Measurements from ENCODE around the gene OR56B1. TPM values are rescaled to one million over a fixed set of nuclear protein-coding genes. Genes with fewer than 3 reads are reported as not detected.

Gene OR56B1
- total RNA-seq, 4 donors from 2014 or later, result not detected

DNA sequence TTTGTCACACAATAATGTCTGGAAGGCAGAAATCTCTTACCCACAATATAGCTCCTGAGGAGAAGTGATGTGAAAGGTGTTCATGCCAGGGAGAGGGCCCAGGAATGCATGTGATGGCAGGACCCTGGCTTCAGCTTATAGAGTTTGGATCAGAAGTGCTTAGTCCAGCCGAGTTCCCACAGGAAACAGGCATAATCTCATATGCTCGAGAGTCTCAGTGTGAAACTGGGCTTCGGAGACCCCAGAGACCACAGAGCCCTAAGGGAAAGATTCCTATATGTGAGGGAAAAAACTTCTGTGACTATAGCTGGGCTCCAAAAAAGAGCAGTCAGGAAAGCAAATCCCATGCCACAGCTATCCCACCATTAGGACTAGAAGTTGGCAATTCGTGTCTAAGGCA lies 47.0 kb downstream of the OR56B1 start, which contains the start of gene OR52N5:
OR52N5 (minus strand) TSS at position 101 of the 400 bp plus-strand sequence. CDS start 4,721 bp downstream, outside the sequence.
- WGBS, 2 donors (ENCODE audit: low coverage in 1 of 2), result 39 to 57% methylated on average over 1 to 4 of the region's 4 CpGs
- no peaks in the 10 kb centered on the region for H3K36me3 ChIP-seq
- no peak within 1 kb of the TSS for H3K4me3 ChIP-seq
- no peak within 1 kb of the TSS for H3K27ac ChIP-seq
- H3K27me3 ChIP-seq, result no peaks in the 10 kb centered on the region
- no peaks in the 10 kb centered on the region for H3K9me3 ChIP-seq
- in situ Hi-C loops (cut with MboI; ENCODE audit: low pct_ligation_motif_present in 1 of 4, low pct_unique_long_range_greater_than_20kb in 1 of 4, low sequenced_read_pairs in 3 of 4) (no loop called here), intact Hi-C loops (cut with DNase I; ENCODE audit: low total_unique reads) (no loop called here)
- TF ChIP-seq POLR2A (IDR thresholded peaks at IDR 0.05) (no peak), POLR2AphosphoS5 (IDR thresholded peaks at IDR 0.05) (no peak), EP300 (IDR thresholded peaks at IDR 0.05; ENCODE audit: low read depth) (no peak)
- TF ChIP-seq, protein P1, sequence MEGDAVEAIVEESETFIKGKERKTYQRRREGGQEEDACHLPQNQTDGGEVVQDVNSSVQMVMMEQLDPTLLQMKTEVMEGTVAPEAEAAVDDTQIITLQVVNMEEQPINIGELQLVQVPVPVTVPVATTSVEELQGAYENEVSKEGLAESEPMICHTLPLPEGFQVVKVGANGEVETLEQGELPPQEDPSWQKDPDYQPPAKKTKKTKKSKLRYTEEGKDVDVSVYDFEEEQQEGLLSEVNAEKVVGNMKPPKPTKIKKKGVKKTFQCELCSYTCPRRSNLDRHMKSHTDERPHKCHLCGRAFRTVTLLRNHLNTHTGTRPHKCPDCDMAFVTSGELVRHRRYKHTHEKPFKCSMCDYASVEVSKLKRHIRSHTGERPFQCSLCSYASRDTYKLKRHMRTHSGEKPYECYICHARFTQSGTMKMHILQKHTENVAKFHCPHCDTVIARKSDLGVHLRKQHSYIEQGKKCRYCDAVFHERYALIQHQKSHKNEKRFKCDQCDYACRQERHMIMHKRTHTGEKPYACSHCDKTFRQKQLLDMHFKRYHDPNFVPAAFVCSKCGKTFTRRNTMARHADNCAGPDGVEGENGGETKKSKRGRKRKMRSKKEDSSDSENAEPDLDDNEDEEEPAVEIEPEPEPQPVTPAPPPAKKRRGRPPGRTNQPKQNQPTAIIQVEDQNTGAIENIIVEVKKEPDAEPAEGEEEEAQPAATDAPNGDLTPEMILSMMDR (IDR thresholded peaks at IDR 0.05), result no peak
- H3K4me1 ChIP-seq, result no peaks in the 10 kb centered on the region
- DNase-seq, result no peak

Other genes with a start within 250 kb of the OR56B1 start
- not detected for gene OR52D1, start 247.8 kb upstream of the OR56B1 start, total RNA-seq
- gene UBQLN3, start 226.5 kb upstream of the OR56B1 start, total RNA-seq, result under 1 TPM in 2 of 4 donors, not detected in 2; 0.64 to 0.75 TPM
- 1 to 10 TPM in 1 of 4 donors, under 1 TPM in 2, not detected in 1; 0.41 to 1.8 (median 0.48) TPM for gene UBQLNL, start 219.7 kb upstream of the OR56B1 start, total RNA-seq
- gene OR52H1, start 187.9 kb upstream of the OR56B1 start, total RNA-seq, result under 1 TPM in 1 of 4 donors, not detected in 3; 0.79 TPM
- gene OR52B6, start 155.6 kb upstream of the OR56B1 start, total RNA-seq, result not detected
- gene TRIM6, start 139.8 kb upstream of the OR56B1 start, total RNA-seq, result 1 to 10 TPM in 1 of 4 donors, under 1 TPM in 1, not detected in 2; 0.79 to 1.4 TPM
- gene TRIM34, start 111.4 kb upstream of the OR56B1 start, total RNA-seq, result 1 to 10 TPM; 1.5 to 9.8 (median 7.1) TPM
- gene TRIM5, start 51.4 kb upstream of the OR56B1 start, total RNA-seq, result 10 to 100 TPM; 10.5 to 23.6 (median 16.3) TPM
- 10 to 100 TPM in 3 of 4 donors, 1 to 10 TPM in 1; 3.2 to 35.2 (median 21.4) TPM for gene TRIM22, start 46.7 kb upstream of the OR56B1 start, total RNA-seq
- not detected for gene OR52N4, start 17.8 kb downstream of the OR56B1 start, total RNA-seq
- gene OR52N5, start 46.9 kb downstream of the OR56B1 start, total RNA-seq, result 1 to 10 TPM in 1 of 4 donors, not detected in 3; 1.1 TPM
- not detected for gene OR52N1, start 54.8 kb downstream of the OR56B1 start, total RNA-seq
- gene OR52N2, start 72.5 kb downstream of the OR56B1 start, total RNA-seq, result not detected
- gene OR52E6, start 105.4 kb downstream of the OR56B1 start, total RNA-seq, result not detected
- not detected for gene OR52E8, start 121.2 kb downstream of the OR56B1 start, total RNA-seq
- gene OR52E4, start 144.2 kb downstream of the OR56B1 start, total RNA-seq, result not detected
- gene OR52E5, start 156.8 kb downstream of the OR56B1 start, total RNA-seq, result not detected
- not detected for gene OR56A3, start 205.8 kb downstream of the OR56B1 start, total RNA-seq
- gene OR56A5, start 232.0 kb downstream of the OR56B1 start, total RNA-seq, result not detected